ENCODE data around the gene CMIP. TPM values are rescaled to one million over a fixed set of nuclear protein-coding genes. Genes with fewer than 3 reads are reported as not detected.

The CMIP gene
- total and polyA plus RNA-seq, 10 of the 15 experiments (the other 5 are each of a cell fraction or from before 2014, with no cell fraction given): 1.2 to 43.2 (median 4.4) TPM

- TF ChIP-seq, protein P1, sequence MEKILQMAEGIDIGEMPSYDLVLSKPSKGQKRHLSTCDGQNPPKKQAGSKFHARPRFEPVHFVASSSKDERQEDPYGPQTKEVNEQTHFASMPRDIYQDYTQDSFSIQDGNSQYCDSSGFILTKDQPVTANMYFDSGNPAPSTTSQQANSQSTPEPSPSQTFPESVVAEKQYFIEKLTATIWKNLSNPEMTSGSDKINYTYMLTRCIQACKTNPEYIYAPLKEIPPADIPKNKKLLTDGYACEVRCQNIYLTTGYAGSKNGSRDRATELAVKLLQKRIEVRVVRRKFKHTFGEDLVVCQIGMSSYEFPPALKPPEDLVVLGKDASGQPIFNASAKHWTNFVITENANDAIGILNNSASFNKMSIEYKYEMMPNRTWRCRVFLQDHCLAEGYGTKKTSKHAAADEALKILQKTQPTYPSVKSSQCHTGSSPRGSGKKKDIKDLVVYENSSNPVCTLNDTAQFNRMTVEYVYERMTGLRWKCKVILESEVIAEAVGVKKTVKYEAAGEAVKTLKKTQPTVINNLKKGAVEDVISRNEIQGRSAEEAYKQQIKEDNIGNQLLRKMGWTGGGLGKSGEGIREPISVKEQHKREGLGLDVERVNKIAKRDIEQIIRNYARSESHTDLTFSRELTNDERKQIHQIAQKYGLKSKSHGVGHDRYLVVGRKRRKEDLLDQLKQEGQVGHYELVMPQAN (conservative IDR thresholded peaks at IDR 0.05): no peak
Observed at GRCh38 chr16:81611721-81612120, 167.1 kb downstream of the CMIP start (continued).

GRCh38 chr16:81612351-81613163 is 167.9 kb downstream of the CMIP start:
- Histone ChIP-seq H3K27me3 (replicated peaks in 1 of 2; ENCODE audit: control insufficient read depth in 2 of 2, insufficient read depth in 2 of 2, low read length in 1 of 2) (no peaks in the 10 kb centered on the region), H3K9ac (ENCODE audit: control insufficient read depth, insufficient read depth, low read length) (no peak overlapping the region), H2AFZ (ENCODE audit: control insufficient read depth, low read depth, low read length) (no peak overlapping the region), H3K27ac (ENCODE audit: control insufficient read depth, insufficient read depth) (no peak overlapping the region), H3K4me2 (ENCODE audit: control insufficient read depth, insufficient read depth) (no peak overlapping the region), H4K20me1 (ENCODE audit: control insufficient read depth, insufficient read depth) (no peaks in the 10 kb centered on the region), H3K79me2 (ENCODE audit: control insufficient read depth, insufficient read depth, low read length) (no peaks in the 10 kb centered on the region), H3K36me3 (ENCODE audit: control insufficient read depth in 2 of 2, insufficient read depth in 2 of 2, low read length in 1 of 2) (peaks cover 6 to 31% of the 10 kb centered on the region in 2 experiments; a peak in 3 of 4 replicates), H3K4me1 (ENCODE audit: control insufficient read depth, insufficient read depth, low read length) (peaks cover 28% of the 10 kb centered on the region), H3K9me3 (replicated peaks; ENCODE audit: control insufficient read depth, insufficient read depth, low read length) (no peaks in the 10 kb centered on the region), H3K4me3 (no peak overlapping the region)
- DNase-seq (ENCODE audit: low read depth, low spot score) (no peak), FAIRE-seq (no peak), ATAC-seq (no peak)
- ChIA-PET RAD21 (ENCODE audit: unreplicated experiment) (no interaction called here), SMC1A (ENCODE audit: uncharacterized antibody, unreplicated experiment) (interaction anchor here (1.1 kb wide), 1 partner anchor 161 kb away, joined by 3 read pairs; no protein-coding TSS in a partner anchor), POLR2A (no interaction called here), CTCF (interaction anchor here (0.8 to 0.9 kb wide), 2 partner anchors 9 to 10 kb away, joined by 3 to 4 read pairs; no protein-coding TSS in a partner anchor)
- in situ Hi-C loops (cut with MboI): no loop called here
- intact Hi-C loops (cut with micrococcal nuclease; ENCODE audit: unreplicated experiment): no loop called here
- WGBS (ENCODE audit: insufficient coverage, insufficient replicate concordance, low lambda C conversion rate, missing lambda C conversion rate): 86% methylated on average over 17 of the region's 17 CpGs
- BruUV-seq (replicated peaks): no TSS peak
- no peak for TF ChIP-seq CREB1 (IDR thresholded peaks at IDR 0.05; ENCODE audit: low read depth)
- TF ChIP-seq, protein P2, sequence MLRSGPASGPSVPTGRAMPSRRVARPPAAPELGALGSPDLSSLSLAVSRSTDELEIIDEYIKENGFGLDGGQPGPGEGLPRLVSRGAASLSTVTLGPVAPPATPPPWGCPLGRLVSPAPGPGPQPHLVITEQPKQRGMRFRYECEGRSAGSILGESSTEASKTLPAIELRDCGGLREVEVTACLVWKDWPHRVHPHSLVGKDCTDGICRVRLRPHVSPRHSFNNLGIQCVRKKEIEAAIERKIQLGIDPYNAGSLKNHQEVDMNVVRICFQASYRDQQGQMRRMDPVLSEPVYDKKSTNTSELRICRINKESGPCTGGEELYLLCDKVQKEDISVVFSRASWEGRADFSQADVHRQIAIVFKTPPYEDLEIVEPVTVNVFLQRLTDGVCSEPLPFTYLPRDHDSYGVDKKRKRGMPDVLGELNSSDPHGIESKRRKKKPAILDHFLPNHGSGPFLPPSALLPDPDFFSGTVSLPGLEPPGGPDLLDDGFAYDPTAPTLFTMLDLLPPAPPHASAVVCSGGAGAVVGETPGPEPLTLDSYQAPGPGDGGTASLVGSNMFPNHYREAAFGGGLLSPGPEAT (IDR thresholded peaks at IDR 0.05; ENCODE audit: low read depth): no peak
- no peak for TF ChIP-seq PAX5 (IDR thresholded peaks at IDR 0.05; ENCODE audit: borderline replicate concordance, low read depth, low read length)
- no peak for TF ChIP-seq CBX3 (IDR thresholded peaks at IDR 0.05; ENCODE audit: borderline replicate concordance, low read depth)
- TF ChIP-seq E2F4 (IDR thresholded peaks at IDR 0.05; ENCODE audit: low read depth, low read length): no peak
- TF ChIP-seq E2F8 (IDR thresholded peaks at IDR 0.05; ENCODE audit: low read depth, partially characterized antibody): no peak
- TF ChIP-seq, protein P3, sequence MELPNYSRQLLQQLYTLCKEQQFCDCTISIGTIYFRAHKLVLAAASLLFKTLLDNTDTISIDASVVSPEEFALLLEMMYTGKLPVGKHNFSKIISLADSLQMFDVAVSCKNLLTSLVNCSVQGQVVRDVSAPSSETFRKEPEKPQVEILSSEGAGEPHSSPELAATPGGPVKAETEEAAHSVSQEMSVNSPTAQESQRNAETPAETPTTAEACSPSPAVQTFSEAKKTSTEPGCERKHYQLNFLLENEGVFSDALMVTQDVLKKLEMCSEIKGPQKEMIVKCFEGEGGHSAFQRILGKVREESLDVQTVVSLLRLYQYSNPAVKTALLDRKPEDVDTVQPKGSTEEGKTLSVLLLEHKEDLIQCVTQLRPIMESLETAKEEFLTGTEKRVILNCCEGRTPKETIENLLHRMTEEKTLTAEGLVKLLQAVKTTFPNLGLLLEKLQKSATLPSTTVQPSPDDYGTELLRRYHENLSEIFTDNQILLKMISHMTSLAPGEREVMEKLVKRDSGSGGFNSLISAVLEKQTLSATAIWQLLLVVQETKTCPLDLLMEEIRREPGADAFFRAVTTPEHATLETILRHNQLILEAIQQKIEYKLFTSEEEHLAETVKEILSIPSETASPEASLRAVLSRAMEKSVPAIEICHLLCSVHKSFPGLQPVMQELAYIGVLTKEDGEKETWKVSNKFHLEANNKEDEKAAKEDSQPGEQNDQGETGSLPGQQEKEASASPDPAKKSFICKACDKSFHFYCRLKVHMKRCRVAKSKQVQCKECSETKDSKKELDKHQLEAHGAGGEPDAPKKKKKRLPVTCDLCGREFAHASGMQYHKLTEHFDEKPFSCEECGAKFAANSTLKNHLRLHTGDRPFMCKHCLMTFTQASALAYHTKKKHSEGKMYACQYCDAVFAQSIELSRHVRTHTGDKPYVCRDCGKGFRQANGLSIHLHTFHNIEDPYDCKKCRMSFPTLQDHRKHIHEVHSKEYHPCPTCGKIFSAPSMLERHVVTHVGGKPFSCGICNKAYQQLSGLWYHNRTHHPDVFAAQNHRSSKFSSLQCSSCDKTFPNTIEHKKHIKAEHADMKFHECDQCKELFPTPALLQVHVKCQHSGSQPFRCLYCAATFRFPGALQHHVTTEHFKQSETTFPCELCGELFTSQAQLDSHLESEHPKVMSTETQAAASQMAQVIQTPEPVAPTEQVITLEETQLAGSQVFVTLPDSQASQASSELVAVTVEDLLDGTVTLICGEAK (IDR thresholded peaks at IDR 0.05; ENCODE audit: borderline replicate concordance): no peak

All from GM12878 (cell line).